Stimulated activated CD8-positive, alpha-beta memory T cell treated with anti-CD3 and anti-CD28 coated beads, Interleukin-15, amount 100 ng/mL, for 1 hour (primary cell): Measurements from ENCODE around the gene SAMD4B.
A peak's percentile ranks its signal among the peaks of the same experiment; 100 is the strongest.

Experiments used
- DNase-seq: peaks from one replicate; pipeline ENCODE4 v3.0.0-alpha.2; 2020; ENCODE audit warnings: low read depth

SAMD4B gene

GRCh38 chr19:39390751-39391437 lies 48.7 kb downstream of the SAMD4B start, which contains the start of the genes MED29 and PAF1:
Gene MED29, plus strand, starts transcription at chr19:39391378. Its CDS starts 45 bp downstream, at chr19:39391423.
Gene PAF1, minus strand, starts transcription at chr19:39391106. Its CDS starts 242 bp downstream, at chr19:39390864.
- DNase-seq = peak; percentile 87

DNA sequence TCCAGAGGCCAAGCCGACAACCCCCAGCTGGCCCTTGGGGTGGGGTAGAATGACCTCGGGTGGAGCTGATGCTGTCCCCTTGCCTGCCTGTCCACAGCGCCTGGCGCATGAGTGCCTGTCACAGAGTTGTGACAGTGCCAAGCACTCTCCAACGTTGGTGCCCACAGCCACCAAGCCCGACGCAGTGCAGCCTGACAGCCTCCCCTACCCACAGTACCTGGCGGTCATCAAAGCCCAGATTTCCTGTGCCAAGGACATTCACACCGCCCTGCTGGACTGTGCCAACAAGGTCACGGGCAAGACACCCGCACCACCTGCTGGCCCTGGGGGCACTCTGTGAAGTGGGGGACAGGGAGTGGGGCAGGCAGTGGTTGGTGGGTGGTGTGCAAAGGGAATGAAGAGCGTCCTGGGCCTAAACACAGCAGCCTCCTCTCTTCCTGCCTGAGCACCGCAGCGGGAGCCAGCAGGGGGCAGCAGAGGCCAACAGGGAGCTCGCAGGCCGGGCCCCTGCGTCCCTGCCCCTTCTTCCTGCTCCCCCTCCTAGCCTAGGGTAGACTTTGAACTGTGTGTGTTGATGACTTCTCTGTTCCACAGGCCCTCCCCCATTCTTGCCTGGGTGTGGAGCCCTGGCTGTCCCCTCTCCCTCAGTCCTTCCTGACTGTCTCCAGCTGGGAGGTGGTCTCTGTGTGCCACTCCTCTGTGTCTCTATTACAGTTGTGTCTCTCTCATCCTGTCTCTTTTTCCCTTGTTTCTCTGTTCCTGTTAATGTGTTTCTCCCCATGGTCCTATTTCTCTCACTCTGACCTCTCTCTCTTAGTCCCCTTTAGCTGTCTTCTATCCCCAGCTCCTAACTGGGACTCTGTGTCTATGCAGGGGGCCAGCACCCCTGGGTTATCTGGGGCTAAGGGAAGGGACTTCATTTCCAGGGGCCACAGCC lies 55.4 kb downstream of the SAMD4B start:
- DNase-seq = peak; percentile 94

GRCh38 chr19:39398297-39398864 lies 56.2 kb downstream of the SAMD4B start:
- no peak for DNase-seq

- no peak for DNase-seq
These were observed 57.4 kb downstream of the SAMD4B start for GRCh38 chr19:39399668-39400050.

DNA sequence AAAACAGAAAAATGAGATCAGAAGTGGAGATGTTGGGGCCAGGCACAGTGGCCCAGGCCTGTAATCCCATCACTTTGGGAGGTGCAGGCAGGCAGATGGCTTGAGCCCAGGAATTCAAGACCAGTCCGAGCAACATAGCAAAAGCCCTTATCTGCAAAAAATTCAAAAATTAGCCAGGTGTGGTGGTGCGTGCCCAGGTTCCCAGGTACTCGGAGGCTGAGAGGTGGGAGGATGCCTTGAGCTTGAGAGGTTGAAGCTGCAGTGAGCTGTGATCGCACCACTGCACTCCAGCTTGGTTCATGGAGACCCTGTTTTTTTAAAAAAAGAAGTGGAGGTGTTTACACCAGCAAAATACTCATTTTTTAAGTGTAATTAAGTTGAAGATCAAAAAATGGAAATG lies 57.8 kb downstream of the SAMD4B start:
- no peak for DNase-seq

GRCh38 chr19:39401070-39401548 lies 58.9 kb downstream of the SAMD4B start:
- DNase-seq = no peak

- peak; percentile 67 for DNase-seq
These were observed 59.5 kb downstream of the SAMD4B start for GRCh38 chr19:39401549-39402345.

- peak; percentile 85 for DNase-seq
These were observed 60.4 kb downstream of the SAMD4B start for GRCh38 chr19:39402346-39403300.

DNA sequence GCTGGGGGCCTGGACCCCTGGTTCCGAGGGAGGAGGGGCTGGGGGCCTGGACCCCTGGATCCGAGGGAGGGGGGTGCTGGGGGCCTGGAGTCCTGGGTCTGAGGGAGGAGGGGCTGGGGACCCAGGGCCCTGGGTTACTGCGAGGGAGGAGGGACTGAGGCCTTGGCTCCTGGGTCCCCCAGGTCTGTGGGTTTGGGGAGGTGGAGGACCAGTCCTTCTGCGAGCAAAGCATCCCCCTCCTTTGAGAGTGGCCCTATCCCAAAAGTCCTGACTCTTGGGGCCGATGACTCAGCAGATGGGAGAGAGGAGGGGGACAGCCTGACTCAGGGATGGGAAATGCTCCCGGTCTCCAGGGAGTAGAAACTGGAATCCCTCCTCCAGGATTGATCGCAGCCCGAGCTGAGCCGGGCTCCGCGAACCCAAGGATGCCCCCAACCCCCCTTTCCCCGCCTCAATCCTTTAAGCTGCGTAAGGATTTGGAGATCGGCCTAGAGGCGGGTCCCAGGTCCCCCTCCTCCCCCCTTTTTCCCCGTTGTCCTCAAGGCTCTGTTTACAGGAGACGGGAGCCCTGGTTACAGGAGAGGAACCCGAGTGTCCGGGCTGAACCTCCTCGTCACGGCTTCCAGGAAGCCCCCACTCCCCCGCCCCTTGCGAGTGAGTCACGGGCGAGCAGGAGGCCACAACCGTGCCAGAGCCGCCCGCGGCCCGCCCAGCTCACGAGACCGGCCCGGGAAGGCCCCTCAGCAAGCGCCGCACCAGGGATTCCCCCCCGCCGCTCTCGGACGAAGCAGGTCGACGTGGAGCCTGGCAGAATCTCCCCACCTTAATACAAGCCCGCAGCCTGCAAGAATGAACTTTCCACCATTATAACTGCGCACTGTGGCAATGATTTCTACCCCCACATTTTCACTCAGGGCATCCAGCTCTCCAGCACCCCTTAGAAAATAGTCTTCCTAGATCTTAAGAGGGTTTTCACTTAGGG lies 61.4 kb downstream of the SAMD4B start:
- peak; percentile 94 for DNase-seq

GRCh38 chr19:39405261-39405957 lies 63.2 kb downstream of the SAMD4B start:
- DNase-seq = no peak

- peak; percentile 86 for DNase-seq
These were observed 63.9 kb downstream of the SAMD4B start for GRCh38 chr19:39405958-39406655.

DNA sequence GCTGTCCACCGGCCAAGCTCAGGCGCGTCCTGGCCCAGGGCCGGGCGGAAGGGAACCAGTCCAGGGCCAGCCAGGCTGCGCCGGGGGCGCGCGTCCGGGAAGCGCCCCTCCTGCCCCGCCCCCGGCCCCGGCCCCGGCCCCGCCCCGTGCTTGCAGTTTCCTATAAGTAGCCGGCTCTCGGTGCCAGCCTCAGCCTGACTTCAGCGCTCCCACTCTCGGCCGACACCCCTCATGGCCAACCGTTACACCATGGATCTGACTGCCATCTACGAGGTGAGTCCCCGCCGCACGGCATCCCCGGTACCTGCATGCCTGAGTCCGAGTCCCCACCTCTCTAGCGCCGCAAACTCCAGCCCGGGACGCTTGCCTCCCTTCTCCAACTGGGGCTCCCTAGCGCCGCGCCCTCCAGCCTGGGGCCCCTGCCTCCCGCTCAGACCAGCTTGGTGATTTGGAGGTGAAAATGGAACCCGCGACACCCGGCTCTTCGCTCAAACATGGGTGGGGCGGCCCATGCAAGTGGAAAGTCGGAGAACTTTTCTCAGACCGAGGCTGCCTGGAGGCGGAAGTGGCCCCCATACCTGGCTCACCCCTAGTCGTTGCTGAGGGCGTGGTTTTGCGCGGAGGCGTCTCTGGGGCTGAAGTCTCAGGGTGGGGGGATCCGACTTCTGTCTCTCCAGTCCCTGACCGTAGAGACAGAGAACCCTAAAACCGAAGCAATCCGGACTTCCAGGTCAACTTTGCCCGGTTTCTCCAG lies 64.6 kb downstream of the SAMD4B start, which contains the start of gene ZFP36:
TSS of gene ZFP36 (plus strand) at position 192 of the 754 bp plus-strand sequence. CDS start at position 250, 58 bp downstream.
- peak; percentile 85 for DNase-seq

- DNase-seq = no peak
These were observed 65.1 kb downstream of the SAMD4B start for GRCh38 chr19:39407410-39407659.

DNA sequence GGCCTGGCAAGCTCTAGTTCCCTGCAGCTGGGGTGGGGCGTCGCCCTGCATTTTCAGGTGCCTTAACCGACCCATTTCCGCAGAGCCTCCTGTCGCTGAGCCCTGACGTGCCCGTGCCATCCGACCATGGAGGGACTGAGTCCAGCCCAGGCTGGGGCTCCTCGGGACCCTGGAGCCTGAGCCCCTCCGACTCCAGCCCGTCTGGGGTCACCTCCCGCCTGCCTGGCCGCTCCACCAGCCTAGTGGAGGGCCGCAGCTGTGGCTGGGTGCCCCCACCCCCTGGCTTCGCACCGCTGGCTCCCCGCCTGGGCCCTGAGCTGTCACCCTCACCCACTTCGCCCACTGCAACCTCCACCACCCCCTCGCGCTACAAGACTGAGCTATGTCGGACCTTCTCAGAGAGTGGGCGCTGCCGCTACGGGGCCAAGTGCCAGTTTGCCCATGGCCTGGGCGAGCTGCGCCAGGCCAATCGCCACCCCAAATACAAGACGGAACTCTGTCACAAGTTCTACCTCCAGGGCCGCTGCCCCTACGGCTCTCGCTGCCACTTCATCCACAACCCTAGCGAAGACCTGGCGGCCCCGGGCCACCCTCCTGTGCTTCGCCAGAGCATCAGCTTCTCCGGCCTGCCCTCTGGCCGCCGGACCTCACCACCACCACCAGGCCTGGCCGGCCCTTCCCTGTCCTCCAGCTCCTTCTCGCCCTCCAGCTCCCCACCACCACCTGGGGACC lies 65.6 kb downstream of the SAMD4B start:
- no peak for DNase-seq

GRCh38 chr19:39408392-39409207 lies 66.4 kb downstream of the SAMD4B start:
- no peak for DNase-seq
